Fibroblast of skin of right quadriceps (primary cell): ENCODE results near the gene PSME1.
A peak's percentile ranks its signal among the peaks of the same experiment; 100 is the strongest.

Source experiments
- DNase-seq: peaks from one replicate; pipeline ENCODE4 v3.0.0-alpha.2; 2013

PSME1 gene

DNA sequence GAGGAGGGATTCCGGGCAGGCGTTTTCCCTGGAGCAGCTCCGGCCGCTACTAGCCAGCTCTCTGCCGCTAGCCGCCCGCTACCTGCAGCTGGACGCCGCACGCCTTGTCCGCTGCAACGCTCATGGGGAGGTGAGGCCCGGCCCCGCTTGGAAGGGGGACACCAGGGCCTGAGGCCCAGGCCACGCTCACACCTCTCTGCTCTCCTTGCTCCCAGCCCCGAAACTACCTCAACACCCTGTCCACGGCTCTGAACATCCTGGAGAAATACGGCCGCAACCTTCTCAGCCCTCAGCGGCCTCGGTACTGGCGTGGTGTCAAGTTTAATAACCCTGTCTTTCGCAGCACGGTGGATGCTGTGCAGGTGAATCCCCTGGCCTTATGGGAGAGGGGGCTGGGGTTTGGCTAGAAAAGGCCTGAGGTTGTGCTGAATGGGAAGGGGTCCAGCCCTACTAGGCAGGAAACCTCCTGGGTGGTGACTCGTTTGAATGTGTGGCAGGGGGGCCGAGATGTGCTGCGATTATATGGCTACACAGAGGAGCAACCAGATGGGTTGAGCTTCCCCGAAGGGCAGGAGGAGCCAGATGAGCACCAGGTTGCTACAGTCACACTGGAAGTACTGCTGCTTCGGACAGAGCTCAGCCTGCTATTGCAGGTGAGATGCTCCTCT, 11.9 kb downstream of the PSME1 start:
- no peak for DNase-seq

DNA sequence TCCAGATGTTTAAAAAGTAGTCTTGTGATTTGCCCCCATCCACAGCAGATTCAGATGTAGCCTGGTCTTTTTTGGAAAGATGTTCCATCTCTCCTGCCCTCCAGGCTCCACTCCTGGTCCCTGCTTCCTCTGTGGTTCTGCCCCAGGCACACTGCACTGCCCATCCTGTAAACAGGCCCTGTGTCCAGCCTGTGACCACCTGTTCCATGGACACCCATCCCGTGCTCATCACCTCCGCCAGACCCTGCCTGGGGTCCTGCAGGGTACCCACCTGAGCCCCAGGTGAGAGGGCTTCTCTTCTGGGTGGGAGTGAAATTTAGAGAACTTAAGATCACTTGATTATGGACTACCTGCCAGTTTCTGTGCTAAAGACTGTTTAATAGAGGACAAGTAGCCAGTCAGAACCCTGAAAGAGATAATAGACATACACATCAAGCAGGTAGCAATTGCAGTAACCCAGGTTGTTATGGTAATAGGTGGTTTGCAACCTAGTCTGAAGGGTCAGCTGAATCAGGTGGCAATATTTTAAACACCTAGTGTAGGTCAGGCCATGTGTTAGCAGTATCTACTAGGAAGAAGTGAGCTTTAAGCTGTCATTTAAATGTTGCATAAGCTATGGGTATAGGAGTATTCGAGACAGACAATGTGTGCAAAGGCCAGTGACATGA, 13.4 kb downstream of the PSME1 start:
- DNase-seq = no peak

DNA sequence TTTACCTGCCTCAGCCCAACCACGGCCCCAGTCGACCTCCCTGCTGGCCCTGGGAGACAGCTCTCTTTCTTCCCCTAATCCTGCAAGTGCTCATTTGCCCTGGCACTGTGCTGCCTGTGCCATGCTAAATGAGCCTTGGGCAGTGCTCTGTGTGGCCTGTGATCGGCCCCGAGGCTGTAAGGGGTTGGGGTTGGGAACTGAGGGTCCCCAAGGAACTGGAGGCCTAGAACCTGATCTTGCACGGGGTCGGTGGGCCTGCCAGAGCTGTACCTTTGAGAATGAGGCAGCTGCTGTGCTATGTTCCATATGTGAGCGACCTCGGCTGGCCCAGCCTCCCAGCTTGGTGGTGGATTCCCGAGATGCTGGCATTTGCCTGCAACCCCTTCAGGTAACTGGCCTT, 14.1 kb downstream of the PSME1 start:
- no peak for DNase-seq

DNA sequence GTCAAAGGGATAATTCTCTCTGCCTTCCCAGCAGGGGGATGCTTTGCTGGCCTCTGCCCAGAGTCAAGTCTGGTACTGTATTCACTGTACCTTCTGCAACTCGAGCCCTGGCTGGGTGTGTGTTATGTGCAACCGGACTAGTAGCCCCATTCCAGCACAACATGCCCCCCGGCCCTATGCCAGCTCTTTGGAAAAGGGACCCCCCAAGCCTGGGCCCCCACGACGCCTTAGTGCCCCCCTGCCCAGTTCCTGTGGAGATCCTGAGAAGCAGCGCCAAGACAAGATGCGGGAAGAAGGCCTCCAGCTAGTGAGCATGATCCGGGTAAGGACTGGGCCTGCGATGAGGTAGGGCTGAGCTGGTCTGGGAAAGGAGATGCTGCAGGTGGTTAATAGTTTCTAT, 14.6 kb downstream of the PSME1 start:
- no peak for DNase-seq

DNA sequence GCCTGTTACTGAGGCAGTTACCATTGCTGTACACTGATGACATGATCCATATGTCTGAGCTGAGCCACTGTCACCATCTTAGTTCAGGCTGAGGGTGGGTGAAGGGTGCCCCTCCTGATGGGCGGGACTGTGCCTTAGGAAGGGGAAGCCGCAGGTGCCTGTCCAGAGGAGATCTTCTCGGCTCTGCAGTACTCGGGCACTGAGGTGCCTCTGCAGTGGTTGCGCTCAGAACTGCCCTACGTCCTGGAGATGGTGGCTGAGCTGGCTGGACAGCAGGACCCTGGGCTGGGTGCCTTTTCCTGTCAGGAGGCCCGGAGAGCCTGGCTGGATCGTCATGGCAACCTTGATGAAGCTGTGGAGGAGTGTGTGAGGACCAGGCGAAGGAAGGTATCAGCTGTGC, 15.0 kb downstream of the PSME1 start:
- no peak for DNase-seq

DNA sequence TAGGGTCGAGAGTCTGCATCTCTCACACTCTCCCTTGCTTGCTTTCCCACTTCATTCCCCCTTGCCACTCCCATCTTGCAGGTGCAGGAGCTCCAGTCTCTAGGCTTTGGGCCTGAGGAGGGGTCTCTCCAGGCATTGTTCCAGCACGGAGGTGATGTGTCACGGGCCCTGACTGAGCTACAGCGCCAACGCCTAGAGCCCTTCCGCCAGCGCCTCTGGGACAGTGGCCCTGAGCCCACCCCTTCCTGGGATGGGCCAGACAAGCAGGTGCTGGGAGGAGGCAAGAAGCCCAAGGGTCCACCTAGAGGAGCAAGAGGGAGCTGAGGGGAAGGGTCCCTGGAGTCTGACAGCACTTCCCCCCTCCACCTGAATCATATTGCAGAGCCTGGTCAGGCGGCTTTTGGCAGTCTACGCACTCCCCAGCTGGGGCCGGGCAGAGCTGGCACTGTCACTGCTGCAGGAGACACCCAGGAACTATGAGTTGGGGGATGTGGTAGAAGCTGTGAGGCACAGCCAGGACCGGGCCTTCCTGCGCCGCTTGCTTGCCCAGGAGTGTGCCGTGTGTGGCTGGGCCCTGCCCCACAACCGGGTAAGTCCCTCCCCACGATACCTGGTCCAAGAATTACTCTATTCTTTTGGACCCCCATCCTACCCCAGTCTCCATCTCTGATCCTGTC, 15.5 kb downstream of the PSME1 start:
- no peak for DNase-seq

DNA sequence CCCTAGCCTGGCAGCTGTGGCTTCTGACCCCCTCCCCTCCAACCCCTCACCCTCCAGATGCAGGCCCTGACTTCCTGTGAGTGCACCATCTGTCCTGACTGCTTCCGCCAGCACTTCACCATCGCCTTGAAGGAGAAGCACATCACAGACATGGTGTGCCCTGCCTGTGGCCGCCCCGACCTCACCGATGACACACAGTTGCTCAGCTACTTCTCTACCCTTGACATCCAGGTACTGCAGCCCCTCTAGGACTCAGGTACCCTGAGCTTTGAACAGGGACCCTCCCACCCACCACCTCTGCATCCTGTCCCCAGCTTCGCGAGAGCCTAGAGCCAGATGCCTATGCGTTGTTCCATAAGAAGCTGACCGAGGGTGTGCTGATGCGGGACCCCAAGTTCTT, 19.1 kb downstream of the PSME1 start:
- no peak for DNase-seq

DNA sequence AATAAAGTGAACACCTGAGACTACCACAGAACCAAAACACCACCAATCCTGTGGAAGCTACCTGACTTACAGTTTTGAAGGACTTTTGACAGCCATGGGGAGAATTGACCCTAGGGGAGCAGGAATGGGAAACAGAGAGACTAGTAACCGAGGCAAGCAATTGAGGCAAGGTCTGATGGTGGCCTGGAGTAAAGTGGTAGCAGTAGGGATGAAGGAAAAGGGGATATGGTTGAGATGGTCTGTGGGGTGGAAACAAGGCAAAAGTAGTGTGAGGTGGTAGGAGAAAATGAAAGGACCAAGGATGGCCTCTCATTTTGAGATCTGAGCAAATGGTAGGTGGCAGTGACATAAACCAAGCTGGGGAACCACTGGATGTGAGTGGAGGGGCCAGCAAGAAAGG, 20.8 kb downstream of the PSME1 start:
- DNase-seq = no peak

DNA sequence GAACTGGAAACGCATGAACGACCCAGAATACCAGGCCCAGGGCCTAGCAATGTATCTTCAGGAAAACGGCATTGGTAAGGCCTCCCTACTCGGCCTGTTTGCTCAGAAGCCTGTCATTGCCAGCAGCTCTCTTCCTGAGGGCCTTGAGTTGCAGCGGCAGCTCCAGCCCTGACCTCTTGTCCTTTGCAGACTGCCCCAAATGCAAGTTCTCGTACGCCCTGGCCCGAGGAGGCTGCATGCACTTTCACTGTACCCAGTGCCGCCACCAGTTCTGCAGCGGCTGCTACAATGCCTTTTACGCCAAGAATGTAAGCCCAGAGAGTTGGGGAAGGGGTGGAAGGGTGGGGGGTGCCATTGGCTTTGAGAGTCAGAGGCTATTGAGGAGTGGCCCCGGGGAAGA, 21.3 kb downstream of the PSME1 start:
- DNase-seq = no peak

DNA sequence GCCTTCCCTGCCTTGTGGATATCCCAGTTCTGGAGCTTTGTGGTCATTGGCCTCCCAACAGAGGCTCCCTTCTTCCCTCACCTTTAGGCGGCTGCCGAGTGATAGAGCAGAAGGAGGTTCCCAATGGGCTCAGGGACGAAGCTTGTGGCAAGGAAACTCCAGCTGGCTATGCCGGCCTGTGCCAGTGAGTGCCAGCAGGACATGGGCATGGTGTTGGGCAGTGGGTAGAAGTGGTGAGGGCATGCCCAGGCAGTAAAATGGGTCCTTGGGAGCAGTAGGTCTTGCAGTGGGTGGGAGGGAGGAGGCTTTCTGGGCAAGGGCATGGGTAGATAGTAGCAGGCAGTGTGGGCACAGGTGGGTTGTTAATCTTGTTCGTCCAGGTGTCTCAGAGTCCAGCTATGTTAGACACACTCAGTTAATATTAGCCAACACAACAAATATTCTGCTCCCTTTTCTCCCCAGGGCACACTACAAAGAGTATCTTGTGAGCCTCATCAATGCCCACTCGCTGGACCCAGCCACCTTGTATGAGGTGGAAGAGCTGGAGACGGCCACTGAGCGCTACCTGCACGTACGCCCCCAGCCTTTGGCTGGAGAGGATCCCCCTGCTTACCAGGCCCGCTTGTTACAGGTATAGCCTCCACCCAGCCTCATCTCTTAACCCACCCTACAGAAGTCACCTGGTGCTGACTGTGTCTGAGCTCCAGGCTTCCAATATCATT, 23.9 kb downstream of the PSME1 start:
- DNase-seq = no peak

DNA sequence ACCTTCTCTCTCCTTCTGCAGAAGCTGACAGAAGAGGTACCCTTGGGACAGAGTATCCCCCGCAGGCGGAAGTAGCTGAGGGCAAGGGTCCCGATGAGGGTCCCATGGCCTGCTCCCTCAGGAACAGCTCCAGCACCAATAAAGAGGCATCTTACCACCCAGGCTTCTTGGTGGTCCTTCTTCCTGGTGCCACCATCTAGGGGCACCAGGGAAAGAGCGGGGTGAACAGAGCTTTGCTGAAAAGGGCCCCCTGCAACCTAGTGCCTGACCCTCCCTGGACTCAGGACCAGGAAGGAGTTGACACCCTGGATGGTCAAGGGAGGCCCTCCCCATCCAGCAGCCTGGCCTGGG, 24.5 kb downstream of the PSME1 start:
- DNase-seq = no peak

DNA sequence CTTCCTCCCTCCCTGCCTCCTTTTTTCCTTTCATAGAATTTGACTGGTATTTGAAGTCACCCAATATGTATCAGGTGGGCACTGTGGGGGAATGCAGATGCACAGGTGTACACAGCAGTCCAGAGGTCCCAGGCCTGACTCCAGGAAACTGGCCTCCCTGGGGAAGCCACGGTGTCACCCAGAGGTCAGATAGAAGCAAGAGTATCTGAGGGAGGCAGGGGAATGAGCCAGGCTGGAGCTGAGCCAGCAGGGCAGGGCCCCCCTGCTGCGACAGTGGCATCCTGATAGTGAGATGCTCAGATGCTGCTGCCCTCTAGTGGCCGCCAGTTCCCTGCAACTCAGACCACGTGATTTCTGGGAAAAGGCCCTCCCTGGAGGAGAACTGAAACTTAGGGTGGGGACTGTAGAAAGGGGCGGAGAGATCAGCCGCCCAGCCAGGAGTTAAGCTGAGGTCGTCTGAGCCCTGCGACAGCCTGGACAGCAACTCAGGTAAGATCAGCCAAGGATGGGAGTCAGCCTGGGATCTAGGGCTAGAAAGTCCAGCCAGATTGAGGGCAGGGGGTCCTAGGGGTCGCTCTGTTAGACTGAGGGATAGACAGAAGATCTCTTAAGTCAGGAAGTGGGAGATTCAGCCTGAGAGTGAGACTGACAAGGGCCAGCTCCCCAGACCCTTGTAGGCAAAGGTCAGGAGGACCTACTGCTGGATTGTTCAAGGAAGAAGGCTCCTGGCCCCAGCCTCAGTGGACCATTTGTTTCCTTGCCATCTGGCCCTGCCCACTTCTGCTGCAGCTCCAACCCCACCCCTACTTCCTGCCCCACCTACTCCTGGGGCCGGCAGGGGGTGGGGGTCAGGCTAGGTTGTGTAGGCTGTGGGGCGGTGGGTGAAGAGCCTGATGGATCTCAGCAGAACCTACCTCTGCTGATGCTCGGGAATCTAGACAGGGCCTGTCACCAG, 25.1 kb downstream of the PSME1 start, which contains the start of gene IRF9:
IRF9 (plus strand) TSS at position 416 of the 955 bp plus-strand sequence. CDS start 880 bp downstream, outside the sequence.
- peak; percentile 94 for DNase-seq

DNA sequence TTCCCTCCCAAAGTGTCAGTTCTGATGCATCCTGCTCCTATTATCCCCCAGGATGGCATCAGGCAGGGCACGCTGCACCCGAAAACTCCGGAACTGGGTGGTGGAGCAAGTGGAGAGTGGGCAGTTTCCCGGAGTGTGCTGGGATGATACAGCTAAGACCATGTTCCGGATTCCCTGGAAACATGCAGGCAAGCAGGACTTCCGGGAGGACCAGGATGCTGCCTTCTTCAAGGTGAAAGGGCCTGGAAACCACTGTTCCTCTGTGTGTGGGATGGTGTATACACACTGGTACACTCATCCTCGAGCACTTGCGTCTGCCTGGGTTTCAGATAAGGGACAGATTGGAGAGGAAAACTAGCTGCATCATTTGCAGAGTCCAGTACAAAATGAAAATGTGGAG, 26.1 kb downstream of the PSME1 start:
- DNase-seq = no peak

DNA sequence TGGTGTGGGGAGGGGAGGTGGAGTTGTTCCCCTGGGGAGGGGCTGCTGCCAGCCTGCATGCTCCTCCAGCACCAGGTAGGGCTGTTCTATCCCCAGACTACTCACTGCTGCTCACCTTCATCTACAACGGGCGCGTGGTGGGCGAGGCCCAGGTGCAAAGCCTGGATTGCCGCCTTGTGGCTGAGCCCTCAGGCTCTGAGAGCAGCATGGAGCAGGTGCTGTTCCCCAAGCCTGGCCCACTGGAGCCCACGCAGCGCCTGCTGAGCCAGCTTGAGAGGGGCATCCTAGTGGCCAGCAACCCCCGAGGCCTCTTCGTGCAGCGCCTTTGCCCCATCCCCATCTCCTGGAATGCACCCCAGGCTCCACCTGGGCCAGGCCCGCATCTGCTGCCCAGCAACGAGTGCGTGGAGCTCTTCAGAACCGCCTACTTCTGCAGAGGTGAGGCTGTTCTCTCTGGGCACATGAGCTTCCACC, 28.6 kb downstream of the PSME1 start:
- DNase-seq = no peak

DNA sequence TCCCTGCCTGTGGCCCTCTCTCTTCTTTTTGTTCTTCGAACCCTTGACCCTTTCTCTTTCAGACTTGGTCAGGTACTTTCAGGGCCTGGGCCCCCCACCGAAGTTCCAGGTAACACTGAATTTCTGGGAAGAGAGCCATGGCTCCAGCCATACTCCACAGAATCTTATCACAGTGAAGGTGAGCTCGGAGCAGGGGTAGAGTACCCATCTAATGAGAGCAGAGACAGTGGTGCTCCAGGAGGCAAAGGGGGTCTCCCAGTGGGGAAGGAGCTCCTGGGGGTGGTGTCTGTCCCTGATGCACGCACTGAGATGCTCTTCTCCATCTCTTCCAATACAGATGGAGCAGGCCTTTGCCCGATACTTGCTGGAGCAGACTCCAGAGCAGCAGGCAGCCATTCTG, 29.8 kb downstream of the PSME1 start:
- DNase-seq = no peak

DNA sequence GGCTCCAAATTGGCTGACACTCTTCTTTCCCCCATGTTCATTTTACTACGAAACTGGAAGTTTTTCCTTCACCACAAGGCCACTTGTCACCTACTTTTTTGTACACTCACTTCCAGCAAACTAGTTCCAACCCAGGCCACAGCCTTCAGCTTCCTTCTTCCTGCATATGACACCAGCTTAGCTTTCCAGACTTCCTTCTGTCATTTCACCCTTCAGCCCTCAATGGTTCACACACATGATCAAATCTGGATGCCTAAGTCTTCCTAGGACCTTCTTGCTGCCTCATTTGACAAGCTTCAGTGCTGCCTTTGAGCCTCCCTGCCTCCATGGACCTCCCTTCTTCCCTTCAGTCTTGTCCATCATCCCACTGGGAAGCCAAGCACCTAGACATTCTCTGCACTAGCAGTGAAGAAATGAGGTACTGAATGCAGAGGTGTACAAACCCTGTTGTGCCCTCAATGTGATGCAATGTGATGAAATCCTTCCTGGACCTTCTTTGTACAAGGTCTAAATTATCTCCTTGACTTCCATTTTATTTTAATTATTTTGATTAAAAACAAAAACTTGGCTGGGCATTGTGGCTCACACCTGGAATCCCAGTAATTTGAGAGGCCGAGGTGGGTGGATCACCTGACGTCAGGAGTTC, 31.6 kb downstream of the PSME1 start:
- DNase-seq = no peak

DNA sequence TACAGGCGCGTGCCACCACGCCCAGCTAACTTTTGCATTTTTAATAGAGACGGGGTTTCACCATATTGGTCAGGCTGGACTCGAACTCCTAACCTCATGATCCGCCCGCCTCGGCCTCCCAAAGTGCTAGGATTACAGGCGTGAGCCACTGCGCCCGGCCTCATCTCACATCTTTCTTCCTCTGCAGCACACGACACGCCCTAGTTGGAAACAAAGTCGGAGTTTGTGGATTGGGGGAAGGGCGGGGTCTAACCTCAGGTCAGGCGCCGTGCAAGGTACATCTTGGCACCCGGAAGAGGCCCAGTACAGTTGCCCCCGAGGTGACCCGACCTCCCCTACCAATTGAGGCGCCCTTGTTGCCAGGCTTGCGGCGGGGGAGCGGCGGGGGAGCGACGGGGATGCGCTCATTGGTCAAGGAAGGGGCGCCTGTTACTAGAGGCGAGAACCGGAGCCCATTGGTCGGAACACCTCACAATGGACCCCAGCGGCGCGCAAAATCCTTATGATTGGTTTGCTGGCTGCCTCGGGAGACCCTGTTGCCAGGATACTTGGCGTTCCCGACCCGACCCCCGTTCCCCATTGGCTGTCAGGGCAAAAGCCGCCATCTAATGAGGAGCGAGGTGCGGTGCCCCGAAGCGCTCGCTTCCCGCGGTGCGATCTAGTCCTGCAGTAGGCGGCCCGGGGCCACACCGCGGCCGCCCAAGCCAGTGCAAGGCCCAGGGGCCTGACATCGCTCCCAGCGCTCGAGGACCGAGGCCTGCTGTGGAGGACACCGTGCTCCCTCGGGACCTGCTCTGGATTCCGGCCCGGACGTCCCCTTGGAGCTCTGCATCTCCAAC, 35.6 kb downstream of the PSME1 start, which contains the start of gene REC8:
REC8 (plus strand) TSS at position 659 of the 839 bp plus-strand sequence. CDS start 473 bp downstream, outside the sequence.
- peak; percentile 87 for DNase-seq

DNA sequence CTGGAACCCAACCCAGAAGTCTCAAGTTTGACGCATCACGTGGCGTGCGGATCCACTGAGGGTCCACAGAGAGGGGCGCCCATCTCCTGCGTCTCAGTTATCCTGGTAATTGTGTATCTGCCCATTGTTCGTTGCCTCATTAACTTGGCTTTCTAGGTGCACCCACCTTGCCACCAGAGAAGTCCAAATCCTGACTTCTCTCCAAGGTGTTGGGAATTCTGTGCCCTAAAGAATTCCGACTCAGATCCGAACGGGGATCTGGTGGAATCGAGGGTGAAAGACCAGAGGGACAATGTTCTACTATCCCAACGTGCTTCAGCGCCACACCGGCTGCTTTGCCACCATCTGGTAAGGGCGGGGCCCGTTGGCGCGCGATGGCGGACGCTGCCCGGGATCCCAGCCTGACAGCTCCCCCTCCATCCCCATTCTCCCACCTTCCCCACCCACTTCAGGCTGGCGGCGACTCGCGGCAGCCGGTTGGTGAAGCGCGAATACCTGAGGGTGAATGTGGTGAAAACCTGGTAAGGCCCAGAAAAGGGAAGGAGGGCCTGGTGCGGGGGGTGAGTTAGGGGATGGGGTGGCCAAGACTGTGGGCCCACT, 36.4 kb downstream of the PSME1 start:
- DNase-seq = no peak

DNA sequence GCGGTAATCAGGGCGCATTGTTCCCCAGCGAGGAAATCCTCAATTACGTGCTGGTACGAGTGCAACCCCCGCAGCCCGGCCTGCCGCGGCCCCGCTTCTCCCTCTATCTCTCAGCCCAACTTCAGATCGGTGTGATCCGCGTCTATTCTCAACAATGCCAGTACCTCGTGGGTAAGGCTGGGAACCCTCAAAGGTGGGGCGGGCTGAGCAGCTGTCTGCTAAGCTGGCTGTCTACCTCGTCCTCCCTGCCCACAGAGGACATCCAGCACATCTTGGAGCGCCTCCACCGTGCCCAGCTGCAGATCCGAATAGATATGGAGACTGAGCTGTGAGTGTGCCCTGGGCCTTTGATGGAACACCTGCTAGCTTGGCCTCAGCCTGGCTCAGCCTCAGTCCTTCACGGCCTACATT, 36.9 kb downstream of the PSME1 start:
- no peak for DNase-seq

DNA sequence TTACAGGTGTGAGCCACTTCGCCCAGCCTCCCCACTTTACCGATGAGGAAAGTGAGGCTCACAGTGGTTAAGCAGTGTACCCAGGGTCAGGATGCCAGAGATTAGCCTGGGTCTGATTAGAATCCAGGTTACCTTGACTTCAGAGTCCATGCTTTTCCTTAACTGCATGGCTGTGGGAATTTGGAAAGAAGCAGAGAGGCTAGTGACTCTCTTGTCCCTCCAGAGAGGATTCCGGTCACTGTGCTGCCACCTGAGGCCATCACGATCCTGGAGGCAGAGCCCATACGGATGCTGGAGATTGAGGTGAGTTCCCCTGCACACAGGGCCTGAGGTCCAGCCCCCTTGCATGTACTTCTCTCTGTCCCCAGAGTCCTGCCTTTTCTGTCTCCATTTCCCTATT, 40.6 kb downstream of the PSME1 start:
- no peak for DNase-seq
